ENCODE data around the gene ABCA1.

GRCh38 chr9:104921067-104921741 is 6.8 kb downstream of the ABCA1 start:
- TF ChIP-seq POLR2A (IDR thresholded peaks at IDR 0.05) (no peak), CTCF (IDR thresholded peaks at IDR 0.05) (no peak)
